IPS DF 4.7 (cell line): ENCODE results near the gene SPATA13.
"Not testable (repeated sequence)": the region's sequence is repeated elsewhere in the genome, so short reads cannot be mapped to it uniquely, and the experiment has no call there.

Experiments used
- DNase-seq: peaks from one replicate; pipeline ENCODE4 v3.0.0-alpha.2; 2013; ENCODE audit warnings: low spot score; ENCODE audit errors: extremely low read depth

SPATA13 gene

GRCh38 chr13:24308488-24309020 is 148.0 kb downstream of the SPATA13 start:
- DNase-seq: no peak

- DNase-seq: not testable (repeated sequence)
Measured at GRCh38 chr13:24309300-24309699, 148.8 kb downstream of the SPATA13 start, which contains the start of gene C1QTNF9. Gene C1QTNF9 (plus strand): TSS chr13:24309580. CDS start chr13:24316004, 6,424 bp downstream.

- DNase-seq: no peak
Measured at GRCh38 chr13:24313439-24313838, 152.9 kb downstream of the SPATA13 start.

GRCh38 chr13:24317835-24318234 is 157.3 kb downstream of the SPATA13 start:
- DNase-seq: not testable (repeated sequence)

GRCh38 chr13:24318878-24319277 is 158.4 kb downstream of the SPATA13 start:
- not testable (repeated sequence) for DNase-seq

GRCh38 chr13:24319641-24320040 is 159.1 kb downstream of the SPATA13 start:
- not testable (repeated sequence) for DNase-seq

GRCh38 chr13:24321416-24321815 is 160.9 kb downstream of the SPATA13 start:
- not testable (repeated sequence) for DNase-seq

GRCh38 chr13:24322470-24322869 is 161.9 kb downstream of the SPATA13 start:
- not testable (repeated sequence) for DNase-seq

- DNase-seq: no peak
Measured at GRCh38 chr13:24323036-24323738, 162.7 kb downstream of the SPATA13 start.

- no peak for DNase-seq
Measured at GRCh38 chr13:24323739-24324075, 163.2 kb downstream of the SPATA13 start.

GRCh38 chr13:24327598-24327997 is 167.1 kb downstream of the SPATA13 start:
- not testable (repeated sequence) for DNase-seq

GRCh38 chr13:24328145-24328544 is 167.6 kb downstream of the SPATA13 start:
- DNase-seq: no peak

- DNase-seq: no peak
Measured at GRCh38 chr13:24338721-24339120, 178.2 kb downstream of the SPATA13 start.

GRCh38 chr13:24339937-24340607 is 179.6 kb downstream of the SPATA13 start:
- no peak for DNase-seq

- DNase-seq: no peak
Measured at GRCh38 chr13:24340608-24340955, 180.1 kb downstream of the SPATA13 start.

GRCh38 chr13:24341439-24341838 is 180.9 kb downstream of the SPATA13 start:
- no peak for DNase-seq

GRCh38 chr13:24348385-24348784 is 187.9 kb downstream of the SPATA13 start:
- no peak for DNase-seq

GRCh38 chr13:24348797-24349515 is 188.4 kb downstream of the SPATA13 start:
- DNase-seq: no peak

- DNase-seq: not testable (repeated sequence)
Measured at GRCh38 chr13:24349778-24350664, 189.5 kb downstream of the SPATA13 start.

GRCh38 chr13:24351423-24351822 is 190.9 kb downstream of the SPATA13 start:
- no peak for DNase-seq

GRCh38 chr13:24353736-24354135 is 193.2 kb downstream of the SPATA13 start:
- DNase-seq: no peak
